Stimulated activated naive B cell treated with anti-CD40 and anti-IgM and Interleukin-4, amounts not matched to agents 10 μg/mL and 1 μg/mL and 100 μg/mL, for 72 hours (primary cell): ENCODE measurements around the gene CD7.

Experiments used
- ATAC-seq, 2 donors: fragments of 150-1000 bp; cut with Tn5 transposase; replicated peaks; 2 replicates each; pipeline ENCODE4 v1.10.0; 2021; ENCODE audit warnings: moderate library complexity in 1 of 2
- DNase-seq: peaks from one replicate; pipeline ENCODE4 v3.0.0; 2021
- H3K27ac Mint-ChIP-seq: one replicate; pipeline ENCODE4 v1.8.0; 2022; ENCODE audit warnings: mild to moderate bottlenecking, mixed read lengths
- H3K27me3 Mint-ChIP-seq, 2 donors: one replicate each; pipeline ENCODE4 v1.8.0; 2022; ENCODE audit warnings: mixed read lengths in 2 of 2
- H3K36me3 Mint-ChIP-seq, 2 donors: one replicate each; pipeline ENCODE4 v1.8.0; 2022; ENCODE audit warnings: mixed read lengths in 2 of 2, mild to moderate bottlenecking in 1 of 2
- H3K4me1 Mint-ChIP-seq, 2 donors: one replicate each; pipeline ENCODE4 v1.8.0; 2022; ENCODE audit warnings: mixed read lengths in 2 of 2, mild to moderate bottlenecking in 1 of 2
- H3K4me3 Mint-ChIP-seq, 2 donors: one replicate each; pipeline ENCODE4 v1.8.0; 2022; ENCODE audit warnings: mild to moderate bottlenecking in 2 of 2, mixed read lengths in 2 of 2, moderate library complexity in 1 of 2
- H3K9me3 Mint-ChIP-seq, 2 donors: one replicate each; pipeline ENCODE4 v1.8.0; 2022; ENCODE audit warnings: mixed read lengths in 2 of 2, mild to moderate bottlenecking in 1 of 2

The CD7 gene

DNA sequence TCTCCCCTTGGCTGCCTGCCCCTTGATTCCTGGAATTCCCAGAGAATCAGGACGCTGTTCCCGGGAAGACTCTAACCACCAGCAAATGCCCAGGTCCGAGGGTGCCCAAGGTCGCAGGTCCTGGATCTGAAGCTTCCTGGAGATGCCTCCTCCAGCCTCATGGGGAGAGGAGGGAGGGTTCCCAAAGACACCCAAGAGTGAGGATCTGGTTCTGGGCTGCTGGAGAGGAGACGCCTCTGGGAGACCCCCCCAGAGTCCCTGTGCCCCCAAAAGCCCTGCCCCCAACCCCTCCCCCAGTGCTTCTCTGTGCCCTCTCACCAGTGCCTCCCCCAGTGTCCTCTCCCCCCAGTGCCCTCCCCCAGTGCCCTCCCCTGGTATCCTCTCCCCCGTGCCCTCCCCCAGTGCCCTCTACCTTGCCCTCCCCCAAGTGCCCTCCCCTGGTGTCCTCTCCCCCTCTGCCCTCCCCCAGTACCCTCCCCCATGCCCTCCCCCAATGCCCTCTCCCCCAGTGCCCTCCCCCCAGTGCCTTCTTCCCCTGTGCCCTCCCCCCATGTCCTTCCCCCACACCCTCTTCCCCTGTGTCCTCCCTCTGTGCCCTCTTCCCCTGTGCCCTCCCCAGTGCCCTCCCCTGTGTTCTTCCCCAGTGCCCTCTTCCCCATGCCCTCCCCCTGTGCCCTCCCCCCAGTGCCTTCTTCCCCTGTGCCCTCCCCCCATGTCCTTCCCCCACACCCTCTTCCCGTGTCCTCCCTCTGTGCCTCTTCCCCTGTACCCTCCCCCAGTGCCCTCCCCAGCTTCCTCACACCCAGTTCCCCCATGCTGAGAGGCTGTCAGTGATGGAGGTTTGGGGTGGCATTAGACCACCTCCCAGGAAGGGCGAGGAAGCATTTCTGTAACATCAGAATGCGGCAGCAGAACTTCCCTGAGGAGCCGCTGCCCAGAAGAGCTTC lies 22.5 kb upstream of the CD7 start:
- DNase-seq = no peak
- H3K9me3 Mint-ChIP-seq = peaks cover 0 to 2% of the 10 kb centered on the region in 2 donors
- H3K4me1 Mint-ChIP-seq = peaks cover 7 to 12% of the 10 kb centered on the region in 2 donors
- no peaks in the 10 kb centered on the region for H3K36me3 Mint-ChIP-seq
- peaks cover 3 to 12% of the 10 kb centered on the region in 2 donors for H3K27me3 Mint-ChIP-seq
- H3K4me3 Mint-ChIP-seq = no peak overlapping the region
- ATAC-seq = no peak
- H3K27ac Mint-ChIP-seq = no peak overlapping the region

GRCh38 chr17:82338858-82339633 lies 21.6 kb upstream of the CD7 start:
- H3K4me1 Mint-ChIP-seq = peaks cover 13 to 20% of the 10 kb centered on the region in 2 donors
- peaks cover 0 to 14% of the 10 kb centered on the region in 2 donors for H3K27me3 Mint-ChIP-seq
- ATAC-seq (no peak), DNase-seq (no peak)
- H3K9me3 Mint-ChIP-seq = peaks cover 0 to 2% of the 10 kb centered on the region in 2 donors
- no peaks in the 10 kb centered on the region for H3K36me3 Mint-ChIP-seq
- no peak overlapping the region for H3K4me3 Mint-ChIP-seq
- H3K27ac Mint-ChIP-seq = no peak overlapping the region

DNA sequence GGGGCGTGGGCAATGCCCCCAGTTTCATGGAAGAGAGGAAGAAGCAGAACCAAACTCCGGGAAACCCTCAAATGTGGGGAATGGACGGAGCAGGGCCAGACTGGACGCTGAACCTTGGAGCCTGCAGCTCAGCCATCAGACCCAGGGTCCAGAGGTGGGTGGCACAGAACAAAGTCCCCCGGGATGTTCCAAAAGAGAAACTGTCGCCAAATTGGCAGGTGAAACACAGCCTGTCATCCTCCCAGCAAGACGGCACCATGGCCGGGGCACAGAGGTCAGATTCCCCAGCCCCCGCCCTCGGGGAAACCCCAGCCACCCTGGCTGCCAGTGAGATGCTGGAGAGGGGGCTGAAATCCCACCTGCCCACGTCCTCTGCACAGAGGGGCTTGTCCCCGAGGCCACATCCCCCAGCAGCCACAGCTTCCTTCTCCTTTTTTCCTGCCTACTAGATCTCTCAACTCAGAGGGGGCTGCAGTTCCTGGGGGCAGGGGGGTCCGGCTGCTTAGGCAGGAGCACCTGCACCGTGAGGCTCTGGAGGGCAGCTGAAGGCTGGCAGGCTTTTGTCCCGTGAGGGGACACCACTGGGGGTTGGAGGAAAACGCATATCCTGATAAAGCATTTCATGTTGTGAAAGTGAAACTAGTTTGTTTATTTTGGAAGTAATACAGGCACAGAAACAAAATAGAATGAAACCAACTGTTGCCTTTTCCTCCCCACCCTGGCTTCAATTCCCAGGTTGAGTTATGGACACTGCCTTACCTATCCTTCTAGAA lies 17.4 kb upstream of the CD7 start:
- DNase-seq = no peak
- peak in 1 of 2 donors; percentile 13 for ATAC-seq
- peak overlapping the region; percentile 74 to 82 for H3K4me3 Mint-ChIP-seq
- H3K36me3 Mint-ChIP-seq = no peaks in the 10 kb centered on the region
- peaks cover 20 to 40% of the 10 kb centered on the region in 2 donors for H3K4me1 Mint-ChIP-seq
- no peaks in the 10 kb centered on the region for H3K9me3 Mint-ChIP-seq
- H3K27ac Mint-ChIP-seq = peak overlapping the region; percentile 93
- H3K27me3 Mint-ChIP-seq = peaks cover 18 to 33% of the 10 kb centered on the region in 2 donors

GRCh38 chr17:82334204-82334621 lies 16.8 kb upstream of the CD7 start:
- Mint-ChIP-seq H3K27me3 (peaks cover 21 to 38% of the 10 kb centered on the region in 2 donors), H3K4me3 (peak overlapping the region; percentile 74 to 82), H3K9me3 (no peaks in the 10 kb centered on the region), H3K36me3 (no peaks in the 10 kb centered on the region), H3K27ac (no peak overlapping the region), H3K4me1 (peaks cover 20 to 40% of the 10 kb centered on the region in 2 donors)
- DNase-seq = no peak
- no peak for ATAC-seq

DNA sequence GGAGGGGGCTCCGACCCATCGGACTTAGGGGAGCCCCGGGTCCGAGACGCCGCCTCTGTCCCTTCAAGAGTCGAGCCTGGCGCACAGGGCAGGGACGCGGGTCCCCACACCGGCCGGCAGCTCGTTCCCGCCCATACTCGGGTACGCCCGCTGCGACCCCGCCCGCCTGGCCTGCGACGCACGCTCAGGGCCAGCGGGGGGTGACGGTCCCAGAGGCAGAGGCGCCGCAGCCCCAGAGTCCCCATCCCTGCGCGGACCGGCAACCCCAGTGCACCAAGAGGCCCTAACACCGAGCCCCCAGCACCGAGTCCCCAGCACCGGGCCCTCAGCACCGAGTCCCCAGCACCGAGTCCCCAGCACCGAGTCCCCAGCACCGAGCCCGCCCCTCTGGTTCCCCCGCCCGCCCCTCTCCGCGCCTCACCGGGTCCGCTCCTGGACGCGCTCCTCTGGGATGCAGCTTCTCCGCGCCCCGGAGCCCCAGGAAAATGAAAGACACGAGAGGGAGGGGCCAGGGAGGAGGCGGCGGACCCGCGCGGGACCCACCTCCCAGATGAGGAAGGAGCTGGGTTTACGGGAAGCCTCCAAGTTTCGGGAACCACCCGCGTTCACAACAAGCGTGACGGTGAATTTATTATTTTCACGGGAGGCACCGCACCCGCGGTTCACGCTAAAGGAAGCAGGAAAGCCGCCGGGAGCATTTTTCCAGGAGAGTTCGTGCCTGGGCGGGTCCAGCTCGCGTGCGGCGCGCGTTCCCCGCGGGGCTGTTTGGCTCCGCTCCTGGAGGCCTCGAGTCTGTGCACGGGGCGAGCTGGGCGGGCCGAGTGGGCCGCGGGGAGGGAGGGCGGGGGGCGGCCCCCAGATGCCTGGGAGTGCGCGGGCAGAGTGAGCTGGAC lies 16.1 kb upstream of the CD7 start, which contains the start of gene SECTM1:
SECTM1 (minus strand) TSS at position 488 of the 893 bp plus-strand sequence. CDS start 6,526 bp downstream, outside the sequence.
- Mint-ChIP-seq H3K4me1 (peaks cover 20 to 40% of the 10 kb centered on the region in 2 donors), H3K27ac (peak within 1 kb of the TSS; percentile 60), H3K27me3 (peaks cover 24 to 44% of the 10 kb centered on the region in 2 donors), H3K36me3 (no peaks in the 10 kb centered on the region), H3K4me3 (peak within 1 kb of the TSS; percentile 80 to 82), H3K9me3 (no peaks in the 10 kb centered on the region)
- ATAC-seq = peak; percentile 46 to 48
- no peak for DNase-seq

DNA sequence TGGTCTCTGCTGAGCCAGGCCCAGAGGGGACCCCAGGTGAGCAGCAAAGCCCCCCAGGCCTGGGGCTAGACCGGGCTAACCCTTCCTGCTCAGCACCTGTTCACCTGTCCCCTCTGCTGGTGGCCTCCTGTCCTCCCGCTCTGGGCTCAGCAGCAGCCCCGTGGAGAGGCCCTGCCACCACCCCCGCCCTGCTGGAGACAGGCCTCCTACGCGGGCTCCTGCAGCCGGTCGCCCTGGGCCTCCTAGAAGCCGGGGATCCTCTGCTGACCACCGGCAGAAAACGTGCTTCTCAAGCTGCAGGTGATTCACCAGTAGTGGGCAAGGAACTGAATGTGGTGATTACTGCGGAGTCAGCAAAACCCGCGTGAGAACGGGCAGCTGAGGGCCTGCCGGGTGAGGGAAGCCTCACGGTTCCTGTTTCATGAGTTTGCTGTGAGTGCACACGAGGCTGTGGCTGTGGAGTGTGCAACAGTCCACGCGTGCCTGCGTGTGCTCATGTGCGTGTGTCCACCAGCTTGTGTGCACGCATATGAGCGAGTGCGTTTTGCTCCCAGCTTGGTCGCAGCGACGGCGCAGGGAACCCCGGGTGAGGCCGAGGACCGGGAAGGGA lies 15.4 kb upstream of the CD7 start:
- ATAC-seq (peak; percentile 71 to 84), DNase-seq (peak; percentile 40)
- H3K4me1 Mint-ChIP-seq = peaks cover 20 to 40% of the 10 kb centered on the region in 2 donors
- H3K9me3 Mint-ChIP-seq = no peaks in the 10 kb centered on the region
- peak overlapping the region; percentile 60 for H3K27ac Mint-ChIP-seq
- no peaks in the 10 kb centered on the region for H3K36me3 Mint-ChIP-seq
- H3K4me3 Mint-ChIP-seq = peak overlapping the region; percentile 80 to 81
- peaks cover 24 to 49% of the 10 kb centered on the region in 2 donors for H3K27me3 Mint-ChIP-seq

DNA sequence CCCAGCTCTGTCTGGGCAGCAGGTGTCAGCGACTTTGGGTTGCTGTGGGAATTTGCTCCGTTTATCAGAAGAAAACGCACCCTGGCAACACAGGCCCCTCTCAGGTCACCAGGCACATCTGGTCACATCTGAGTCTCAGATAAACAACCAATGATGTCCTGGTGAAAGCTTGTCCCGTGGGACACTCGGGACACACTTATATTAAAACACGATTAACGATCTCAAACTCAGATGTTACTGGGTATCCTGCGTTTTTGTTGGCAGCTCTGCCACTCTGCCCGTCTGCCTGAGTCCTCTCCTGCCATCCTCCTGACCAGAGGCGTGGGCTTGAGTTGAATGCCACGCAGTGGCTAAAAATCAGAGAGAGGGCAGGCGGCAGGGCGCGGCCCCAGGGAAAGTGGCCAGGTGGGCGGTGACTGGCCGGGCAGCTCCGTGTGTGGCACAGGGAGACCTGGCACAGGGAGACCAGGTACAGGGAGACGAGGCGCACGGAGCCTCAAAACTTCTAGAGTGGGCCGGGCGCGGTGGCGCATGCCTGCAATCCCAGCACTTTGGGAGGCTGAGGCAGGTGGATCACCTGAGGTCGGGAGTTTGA lies 14.0 kb upstream of the CD7 start:
- DNase-seq (no peak), ATAC-seq (no peak)
- Mint-ChIP-seq H3K4me3 (no peak overlapping the region), H3K9me3 (no peaks in the 10 kb centered on the region), H3K27ac (no peak overlapping the region), H3K36me3 (no peaks in the 10 kb centered on the region), H3K27me3 (peaks cover 31 to 57% of the 10 kb centered on the region in 2 donors), H3K4me1 (peaks cover 20 to 40% of the 10 kb centered on the region in 2 donors)

- ATAC-seq = no peak
- Mint-ChIP-seq H3K36me3 (no peaks in the 10 kb centered on the region), H3K9me3 (no peaks in the 10 kb centered on the region), H3K4me3 (peak overlapping the region in 1 of 2 donors; percentile 14), H3K27ac (peak overlapping the region; percentile 85), H3K27me3 (peaks cover 34 to 61% of the 10 kb centered on the region in 2 donors), H3K4me1 (peaks cover 17 to 35% of the 10 kb centered on the region in 2 donors)
- no peak for DNase-seq
These were observed 13.2 kb upstream of the CD7 start for GRCh38 chr17:82330322-82331239.

DNA sequence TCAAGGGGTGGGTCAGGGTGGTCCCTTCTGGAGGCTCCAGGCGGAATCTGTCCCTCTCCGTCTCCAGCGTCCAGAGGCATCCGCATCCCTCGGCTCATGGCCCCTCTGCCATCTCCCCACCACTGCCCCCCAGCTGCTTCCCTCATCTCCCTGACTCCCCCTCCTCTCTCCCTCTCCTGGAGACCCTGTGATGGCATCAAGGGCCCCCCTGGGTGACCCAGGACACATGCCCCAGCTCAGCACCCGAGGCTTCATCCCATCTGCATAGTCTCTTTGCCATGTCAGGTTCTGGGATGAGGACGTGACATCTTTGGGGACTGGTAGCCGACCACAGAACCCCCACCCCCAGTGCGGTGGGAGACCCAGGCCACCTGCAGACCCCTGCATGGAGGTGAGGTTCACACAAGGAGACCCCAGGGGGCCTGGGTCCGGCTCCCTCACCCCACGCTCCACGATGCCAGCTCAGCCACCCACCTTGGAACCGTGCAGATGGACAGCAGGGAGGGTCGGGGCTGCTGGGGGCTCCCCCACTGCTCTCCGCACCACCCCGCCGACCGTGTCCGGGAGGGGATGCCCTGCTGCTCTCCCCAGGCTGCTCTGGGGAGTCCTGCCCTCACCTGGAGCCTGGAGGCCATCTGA lies 12.4 kb upstream of the CD7 start:
- no peaks in the 10 kb centered on the region for H3K36me3 Mint-ChIP-seq
- no peak for ATAC-seq
- DNase-seq = no peak
- H3K27me3 Mint-ChIP-seq = peaks cover 34 to 56% of the 10 kb centered on the region in 2 donors
- H3K4me1 Mint-ChIP-seq = peaks cover 12 to 27% of the 10 kb centered on the region in 2 donors
- no peak overlapping the region for H3K4me3 Mint-ChIP-seq
- H3K27ac Mint-ChIP-seq = no peak overlapping the region
- H3K9me3 Mint-ChIP-seq = no peaks in the 10 kb centered on the region

DNA sequence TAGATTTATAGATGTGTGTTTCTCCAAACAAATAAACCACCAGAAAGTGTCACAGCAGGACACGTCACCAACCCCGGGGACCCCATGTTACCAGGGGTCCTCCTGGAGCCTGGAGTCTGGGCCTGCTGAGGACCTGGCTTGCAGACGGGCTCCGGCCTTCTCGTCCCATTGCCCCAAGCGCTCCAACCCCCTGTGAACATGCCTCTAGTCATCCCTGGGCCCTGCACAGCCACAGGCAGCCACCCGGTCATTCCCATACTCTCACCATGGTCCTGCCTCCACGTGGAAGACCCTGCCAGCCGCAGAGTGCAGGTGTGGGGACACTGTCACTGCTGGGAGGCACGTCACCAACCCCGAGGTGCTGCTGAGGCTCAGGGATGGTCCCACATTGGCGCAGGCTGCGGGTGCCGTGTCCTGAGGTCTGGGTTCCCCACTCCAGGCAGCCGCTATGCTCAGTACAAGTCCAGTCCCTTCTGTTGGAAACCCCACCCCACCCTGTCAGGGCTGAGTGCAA lies 11.6 kb upstream of the CD7 start:
- Mint-ChIP-seq H3K27me3 (peaks cover 34 to 55% of the 10 kb centered on the region in 2 donors), H3K4me1 (peaks cover 7 to 21% of the 10 kb centered on the region in 2 donors), H3K27ac (no peak overlapping the region), H3K36me3 (no peaks in the 10 kb centered on the region), H3K4me3 (no peak overlapping the region), H3K9me3 (no peaks in the 10 kb centered on the region)
- DNase-seq (no peak), ATAC-seq (no peak)
